ENCODE results near the gene NTM.

- TF ChIP-seq CTCF (IDR thresholded peaks at IDR 0.05) (no peak), POLR2A (IDR thresholded peaks at IDR 0.05) (no peak)
These were observed 976.2 kb downstream of the NTM start for GRCh38 chr11:132346558-132347148.
